Epithelial cell of proximal tubule (primary cell): ENCODE data around the gene ARAP2. TPM values are rescaled to one million over a fixed set of nuclear protein-coding genes. Genes with fewer than 3 reads are reported as not detected.

Source experiments
- DNase-seq: peaks from one replicate; pipeline ENCODE4 v3.0.0-alpha.2; 2011; ENCODE audit warnings: low read depth
- H3K4me3 ChIP-seq: 2 replicates; pipeline ENCODE4 v1.5.1; 2011; ENCODE audit warnings: low read depth, mild to moderate bottlenecking, low read length
- CTCF ChIP-seq: conservative IDR thresholded peaks from 2 replicates; pipeline ENCODE4 v1.5.1; 2012; ENCODE audit warnings: low read depth, mild to moderate bottlenecking, low read length
- total RNA-seq: library from RNA; depleted of rRNA; stranded (reverse); fragments of >200 nt; gene quantifications from 2 replicates; pipeline ENCODE4 v1.2.3, GENCODE V29; 2015

The ARAP2 gene
- total RNA-seq, 1 donor from 2014 or later, result 10.1 TPM

GRCh38 chr4:36026348-36026880 lies 217.9 kb downstream of the ARAP2 start:
- TF ChIP-seq CTCF, result no peak

GRCh38 chr4:36024901-36025660 lies 219.2 kb downstream of the ARAP2 start:
- no peak overlapping the region for H3K4me3 ChIP-seq
- no peak for TF ChIP-seq CTCF
- DNase-seq, result no peak

More at GRCh38 chr4:36026348-36026880, 217.9 kb downstream of the ARAP2 start:
- H3K4me3 ChIP-seq, result no peak overlapping the region
- DNase-seq, result no peak

GRCh38 chr4:36020351-36020750 lies 224.0 kb downstream of the ARAP2 start:
- H3K4me3 ChIP-seq, result no peak overlapping the region
- no peak for TF ChIP-seq CTCF
- no peak for DNase-seq

Other genes with a start within 250 kb of the ARAP2 start
- not detected in 2 replicates for gene DTHD1, start 37.1 kb upstream of the ARAP2 start, total RNA-seq